SK-N-SH treated with all-trans-retinoic acid at 6 μM for 48 hours (cell line): ENCODE results near the gene MTX2.

Experiments
- ARNTL ChIP-seq: fragments of 450-650 bp; formaldehyde crosslinking; IDR thresholded peaks from 2 replicates; pipeline ENCODE4 v1.5.0; 2020; ENCODE audit warnings: low read depth, mild to moderate bottlenecking, moderate library complexity, borderline replicate concordance
- OSR1 ChIP-seq: fragments of 250-450 bp; sonication (Bioruptor Pico); IDR thresholded peaks from 2 replicates; pipeline ENCODE4 v1.8.0; 2022; ENCODE audit warnings: moderate library complexity, mild to moderate bottlenecking, inconsistent platforms
- PPARA ChIP-seq: fragments of 250-450 bp; sonication (Bioruptor Pico); IDR thresholded peaks from 2 replicates; pipeline ENCODE4 v1.5.0; 2020; ENCODE audit warnings: mild to moderate bottlenecking, borderline replicate concordance
- RARB ChIP-seq: fragments of 250-450 bp; sonication (Bioruptor Pico); IDR thresholded peaks from 2 replicates; pipeline ENCODE4 v1.8.0; 2021; ENCODE audit warnings: mild to moderate bottlenecking, moderate library complexity
- SNAI2 ChIP-seq: fragments of 250-450 bp; sonication (Bioruptor Pico); IDR thresholded peaks from 2 replicates; pipeline ENCODE4 v1.5.0; 2020; ENCODE audit warnings: mild to moderate bottlenecking, moderate library complexity
- ZC3H10 ChIP-seq: fragments of 250-450 bp; sonication (Bioruptor Pico); IDR thresholded peaks from 2 replicates; pipeline ENCODE4 v1.5.1; 2021; ENCODE audit warnings: mild to moderate bottlenecking, moderate library complexity
- ZFP3 ChIP-seq: fragments of 250-450 bp; sonication (Bioruptor Pico); IDR thresholded peaks from 2 replicates; pipeline ENCODE4 v1.5.0; 2020; ENCODE audit warnings: mild to moderate bottlenecking, moderate library complexity
- TF ChIP-seq, protein P1 (sequence below): fragments of 250-450 bp; sonication (Bioruptor Pico); IDR thresholded peaks from 2 replicates; pipeline ENCODE4 v1.5.1; 2020; ENCODE audit warnings: low read depth, mild to moderate bottlenecking, moderate library complexity
- TF ChIP-seq, protein P2 (sequence below): fragments of 250-450 bp; sonication (Bioruptor Pico); IDR thresholded peaks from 2 replicates; pipeline ENCODE4 v1.8.0; 2020; ENCODE audit warnings: mild to moderate bottlenecking, moderate library complexity, borderline replicate concordance
- TF ChIP-seq, protein P3 (sequence below): fragments of 250-450 bp; sonication (Bioruptor Pico); IDR thresholded peaks from 2 replicates; pipeline ENCODE4 v1.5.1; 2021; ENCODE audit warnings: mild to moderate bottlenecking, moderate library complexity
- TF ChIP-seq, protein P4 (sequence below): fragments of 250-450 bp; sonication (Bioruptor Pico); IDR thresholded peaks from 2 replicates; pipeline ENCODE4 v1.5.0; 2020; ENCODE audit warnings: mild to moderate bottlenecking, moderate library complexity
- TF ChIP-seq, protein P5 (sequence below): fragments of 250-450 bp; sonication (Bioruptor Pico); IDR thresholded peaks from 2 replicates; pipeline ENCODE4 v1.8.0; 2021; ENCODE audit warnings: low read depth, mild to moderate bottlenecking, moderate library complexity, borderline replicate concordance

DNA sequence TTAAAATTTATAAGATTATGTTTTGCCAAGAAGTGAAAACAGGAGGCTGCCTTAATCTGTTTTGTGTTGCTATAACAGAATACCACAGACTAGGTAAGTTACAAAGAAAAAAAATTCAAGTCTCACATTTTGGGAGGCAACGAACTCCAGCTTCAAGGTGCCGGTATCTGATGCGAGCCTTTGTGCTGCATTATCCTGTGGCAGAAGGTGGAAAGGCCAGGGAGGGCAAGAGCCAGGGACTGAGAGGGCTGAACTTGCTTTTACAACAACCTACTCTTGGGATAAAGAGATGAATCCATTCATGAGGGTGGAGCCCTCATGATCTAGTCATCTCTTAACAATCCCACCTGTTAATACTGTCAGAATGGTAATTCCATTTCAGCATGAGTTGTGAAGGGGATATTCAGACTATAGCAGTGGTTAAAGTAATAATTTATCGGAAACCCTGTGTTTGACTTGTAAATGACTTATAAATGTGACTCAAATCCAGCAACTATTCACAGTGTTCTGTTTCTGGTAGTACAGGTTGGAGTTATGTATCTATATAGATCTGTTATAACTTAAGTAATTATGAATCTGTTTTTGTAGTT is 3.7 kb downstream of the MTX2 start:
- no peak for TF ChIP-seq RARB (CRISPR knock-in tag)
- TF ChIP-seq, protein P1, sequence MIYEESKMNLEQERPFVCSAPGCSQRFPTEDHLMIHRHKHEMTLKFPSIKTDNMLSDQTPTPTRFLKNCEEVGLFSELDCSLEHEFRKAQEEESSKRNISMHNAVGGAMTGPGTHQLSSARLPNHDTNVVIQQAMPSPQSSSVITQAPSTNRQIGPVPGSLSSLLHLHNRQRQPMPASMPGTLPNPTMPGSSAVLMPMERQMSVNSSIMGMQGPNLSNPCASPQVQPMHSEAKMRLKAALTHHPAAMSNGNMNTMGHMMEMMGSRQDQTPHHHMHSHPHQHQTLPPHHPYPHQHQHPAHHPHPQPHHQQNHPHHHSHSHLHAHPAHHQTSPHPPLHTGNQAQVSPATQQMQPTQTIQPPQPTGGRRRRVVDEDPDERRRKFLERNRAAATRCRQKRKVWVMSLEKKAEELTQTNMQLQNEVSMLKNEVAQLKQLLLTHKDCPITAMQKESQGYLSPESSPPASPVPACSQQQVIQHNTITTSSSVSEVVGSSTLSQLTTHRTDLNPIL (CRISPR knock-in tag) = no peak
- TF ChIP-seq ZFP3 = no peak
- no peak for TF ChIP-seq OSR1 (CRISPR knock-in tag)
- no peak for TF ChIP-seq ZC3H10
- TF ChIP-seq, protein P2, sequence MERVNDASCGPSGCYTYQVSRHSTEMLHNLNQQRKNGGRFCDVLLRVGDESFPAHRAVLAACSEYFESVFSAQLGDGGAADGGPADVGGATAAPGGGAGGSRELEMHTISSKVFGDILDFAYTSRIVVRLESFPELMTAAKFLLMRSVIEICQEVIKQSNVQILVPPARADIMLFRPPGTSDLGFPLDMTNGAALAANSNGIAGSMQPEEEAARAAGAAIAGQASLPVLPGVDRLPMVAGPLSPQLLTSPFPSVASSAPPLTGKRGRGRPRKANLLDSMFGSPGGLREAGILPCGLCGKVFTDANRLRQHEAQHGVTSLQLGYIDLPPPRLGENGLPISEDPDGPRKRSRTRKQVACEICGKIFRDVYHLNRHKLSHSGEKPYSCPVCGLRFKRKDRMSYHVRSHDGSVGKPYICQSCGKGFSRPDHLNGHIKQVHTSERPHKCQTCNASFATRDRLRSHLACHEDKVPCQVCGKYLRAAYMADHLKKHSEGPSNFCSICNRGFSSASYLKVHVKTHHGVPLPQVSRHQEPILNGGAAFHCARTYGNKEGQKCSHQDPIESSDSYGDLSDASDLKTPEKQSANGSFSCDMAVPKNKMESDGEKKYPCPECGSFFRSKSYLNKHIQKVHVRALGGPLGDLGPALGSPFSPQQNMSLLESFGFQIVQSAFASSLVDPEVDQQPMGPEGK = no peak
- TF ChIP-seq, protein P3, sequence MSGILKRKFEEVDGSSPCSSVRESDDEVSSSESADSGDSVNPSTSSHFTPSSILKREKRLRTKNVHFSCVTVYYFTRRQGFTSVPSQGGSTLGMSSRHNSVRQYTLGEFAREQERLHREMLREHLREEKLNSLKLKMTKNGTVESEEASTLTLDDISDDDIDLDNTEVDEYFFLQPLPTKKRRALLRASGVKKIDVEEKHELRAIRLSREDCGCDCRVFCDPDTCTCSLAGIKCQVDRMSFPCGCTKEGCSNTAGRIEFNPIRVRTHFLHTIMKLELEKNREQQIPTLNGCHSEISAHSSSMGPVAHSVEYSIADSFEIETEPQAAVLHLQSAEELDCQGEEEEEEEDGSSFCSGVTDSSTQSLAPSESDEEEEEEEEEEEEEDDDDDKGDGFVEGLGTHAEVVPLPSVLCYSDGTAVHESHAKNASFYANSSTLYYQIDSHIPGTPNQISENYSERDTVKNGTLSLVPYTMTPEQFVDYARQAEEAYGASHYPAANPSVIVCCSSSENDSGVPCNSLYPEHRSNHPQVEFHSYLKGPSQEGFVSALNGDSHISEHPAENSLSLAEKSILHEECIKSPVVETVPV = no peak
- TF ChIP-seq SNAI2 = no peak
- TF ChIP-seq, protein P4, sequence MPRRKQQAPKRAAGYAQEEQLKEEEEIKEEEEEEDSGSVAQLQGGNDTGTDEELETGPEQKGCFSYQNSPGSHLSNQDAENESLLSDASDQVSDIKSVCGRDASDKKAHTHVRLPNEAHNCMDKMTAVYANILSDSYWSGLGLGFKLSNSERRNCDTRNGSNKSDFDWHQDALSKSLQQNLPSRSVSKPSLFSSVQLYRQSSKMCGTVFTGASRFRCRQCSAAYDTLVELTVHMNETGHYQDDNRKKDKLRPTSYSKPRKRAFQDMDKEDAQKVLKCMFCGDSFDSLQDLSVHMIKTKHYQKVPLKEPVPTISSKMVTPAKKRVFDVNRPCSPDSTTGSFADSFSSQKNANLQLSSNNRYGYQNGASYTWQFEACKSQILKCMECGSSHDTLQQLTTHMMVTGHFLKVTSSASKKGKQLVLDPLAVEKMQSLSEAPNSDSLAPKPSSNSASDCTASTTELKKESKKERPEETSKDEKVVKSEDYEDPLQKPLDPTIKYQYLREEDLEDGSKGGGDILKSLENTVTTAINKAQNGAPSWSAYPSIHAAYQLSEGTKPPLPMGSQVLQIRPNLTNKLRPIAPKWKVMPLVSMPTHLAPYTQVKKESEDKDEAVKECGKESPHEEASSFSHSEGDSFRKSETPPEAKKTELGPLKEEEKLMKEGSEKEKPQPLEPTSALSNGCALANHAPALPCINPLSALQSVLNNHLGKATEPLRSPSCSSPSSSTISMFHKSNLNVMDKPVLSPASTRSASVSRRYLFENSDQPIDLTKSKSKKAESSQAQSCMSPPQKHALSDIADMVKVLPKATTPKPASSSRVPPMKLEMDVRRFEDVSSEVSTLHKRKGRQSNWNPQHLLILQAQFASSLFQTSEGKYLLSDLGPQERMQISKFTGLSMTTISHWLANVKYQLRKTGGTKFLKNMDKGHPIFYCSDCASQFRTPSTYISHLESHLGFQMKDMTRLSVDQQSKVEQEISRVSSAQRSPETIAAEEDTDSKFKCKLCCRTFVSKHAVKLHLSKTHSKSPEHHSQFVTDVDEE (CRISPR knock-in tag) = no peak
- no peak for TF ChIP-seq PPARA (CRISPR knock-in tag)
- no peak for TF ChIP-seq ARNTL (CRISPR knock-in tag)
- TF ChIP-seq, protein P5, sequence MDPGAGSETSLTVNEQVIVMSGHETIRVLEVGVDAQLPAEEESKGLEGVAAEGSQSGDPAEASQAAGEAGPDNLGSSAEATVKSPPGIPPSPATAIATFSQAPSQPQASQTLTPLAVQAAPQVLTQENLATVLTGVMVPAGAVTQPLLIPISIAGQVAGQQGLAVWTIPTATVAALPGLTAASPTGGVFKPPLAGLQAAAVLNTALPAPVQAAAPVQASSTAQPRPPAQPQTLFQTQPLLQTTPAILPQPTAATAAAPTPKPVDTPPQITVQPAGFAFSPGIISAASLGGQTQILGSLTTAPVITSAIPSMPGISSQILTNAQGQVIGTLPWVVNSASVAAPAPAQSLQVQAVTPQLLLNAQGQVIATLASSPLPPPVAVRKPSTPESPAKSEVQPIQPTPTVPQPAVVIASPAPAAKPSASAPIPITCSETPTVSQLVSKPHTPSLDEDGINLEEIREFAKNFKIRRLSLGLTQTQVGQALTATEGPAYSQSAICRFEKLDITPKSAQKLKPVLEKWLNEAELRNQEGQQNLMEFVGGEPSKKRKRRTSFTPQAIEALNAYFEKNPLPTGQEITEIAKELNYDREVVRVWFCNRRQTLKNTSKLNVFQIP (CRISPR knock-in tag) = no peak
